A549 (cell line): Measurements from ENCODE around the gene TMEM184C. TPM values are rescaled to one million over a fixed set of nuclear protein-coding genes. Genes with fewer than 3 reads are reported as not detected.

Experiments
- ATAC-seq, 2 experiments: fragments of 200-7000 bp in 1 of 2; fragments of >200 bp in 1 of 2; cut with Nextera tagmentation in 1 of 2; cut with Tn5 transposase in 1 of 2; 3 replicates each; pipeline versions ENCODE4 v1.8.0 to v1.9.1; 2018 to 2020; ENCODE audit warnings: mild to moderate bottlenecking in 1 of 2, moderate library complexity in 1 of 2
- CTCF ChIA-PET: fragments of 300-600 bp; sonication (Branson Sonifier 250); formaldehyde crosslinking; extraction: SDS; loops from one replicate; lab custom pipeline; 2021; ENCODE audit warnings: antibody characterized with exemption, inconsistent platforms; lab: Yijun Ruan, JAX
- POLR2A ChIA-PET: fragments of 350-600 bp; formaldehyde crosslinking; extraction: SDS; loops from one replicate; lab custom pipeline; 2021; ENCODE audit warnings: antibody characterized with exemption, inconsistent platforms; lab: Yijun Ruan, JAX
- DNase-seq, 2 experiments: peaks; one replicate each; pipeline versions ENCODE4 v3.0.0 to v3.0.0-alpha.2; 2011 to 2016; ENCODE audit warnings: low read depth in 1 of 2, low spot score in 1 of 2
- FAIRE-seq: peaks from 2 replicates; lab custom pipeline; 2011; peaks lifted over from hg19 to GRCh38; lab: Jason Lieb, UNC
- H3K27ac ChIP-seq, 2 experiments: fragments of >200 bp; sonication (Bioruptor Twin); formaldehyde crosslinking; 3 replicates each; pipeline ENCODE4 v1.5.1; 2016 to 2017
- H3K4me1 ChIP-seq: fragments of >200 bp; sonication (Bioruptor Twin); formaldehyde crosslinking; 3 replicates; pipeline ENCODE4 v1.6.1; 2016
- H3K4me2 ChIP-seq: fragments of >200 bp; sonication (Bioruptor Twin); formaldehyde crosslinking; 3 replicates; pipeline ENCODE4 v1.6.1; 2016
- H3K4me3 ChIP-seq: fragments of >200 bp; sonication (Bioruptor Twin); formaldehyde crosslinking; 3 replicates; pipeline ENCODE4 v1.5.1; 2016
- H3K9me3 ChIP-seq: fragments of >200 bp; sonication (Bioruptor Twin); formaldehyde crosslinking; 3 replicates; pipeline ENCODE4 v1.6.1; 2016
- CBX8 ChIP-seq: fragments of 200-600 bp; sonication (generic); IDR thresholded peaks from 2 replicates; pipeline ENCODE4 v1.6.1; 2016
- CHD4 ChIP-seq: fragments of 200-600 bp; sonication (generic); IDR thresholded peaks from 2 replicates; pipeline ENCODE4 v1.6.1; 2016; ENCODE audit warnings: antibody characterized with exemption, mild to moderate bottlenecking, borderline replicate concordance
- EHMT2 ChIP-seq: fragments of 200-600 bp; sonication (generic); IDR thresholded peaks from 2 replicates; pipeline ENCODE4 v1.6.1; 2016; ENCODE audit warnings: antibody characterized with exemption, low read depth, mild to moderate bottlenecking, moderate library complexity
- EP300 ChIP-seq, 2 experiments: fragments of >200 bp; sonication (Bioruptor Twin); formaldehyde crosslinking; IDR thresholded peaks; 2 replicates in 1 of 2; 3 replicates in 1 of 2; pipeline ENCODE4 v1.6.1; 2016 to 2017
- ESRRA ChIP-seq: fragments of 150-350 bp; IDR thresholded peaks from 2 replicates; pipeline ENCODE4 v1.6.1; 2014; ENCODE audit warnings: mild to moderate bottlenecking, low read length, borderline replicate concordance
- FOSL2 ChIP-seq, 2 experiments: fragments of 450-650 bp in 1 of 2; fragments of >200 bp in 1 of 2; sonication (Bioruptor Twin) in 1 of 2; formaldehyde crosslinking; IDR thresholded peaks; 2 replicates each; pipeline versions ENCODE4 v1.5.0 to v1.6.1; 2016 to 2020; ENCODE audit warnings: mild to moderate bottlenecking in 1 of 2, moderate library complexity in 1 of 2
- GATA3 ChIP-seq: IDR thresholded peaks from 2 replicates; pipeline ENCODE4 v1.6.1; 2012; ENCODE audit warnings: borderline replicate concordance
- JUNB ChIP-seq: fragments of >200 bp; sonication (Bioruptor Twin); formaldehyde crosslinking; IDR thresholded peaks from 2 replicates; pipeline ENCODE4 v1.6.1; 2016
- MAFK ChIP-seq: fragments of 450-650 bp; IDR thresholded peaks from 2 replicates; pipeline ENCODE4 v1.6.1; 2014; ENCODE audit not compliant: partially characterized antibody
- SMC3 ChIP-seq: fragments of >200 bp; sonication (Bioruptor Twin); formaldehyde crosslinking; IDR thresholded peaks from 3 replicates; pipeline ENCODE4 v1.6.1; 2018; ENCODE audit warnings: inconsistent platforms
- ZFP36 ChIP-seq: fragments of 450-650 bp; IDR thresholded peaks from 2 replicates; pipeline ENCODE4 v1.6.1; 2014; ENCODE audit warnings: borderline replicate concordance; ENCODE audit not compliant: partially characterized antibody
- ZNF302 ChIP-seq: fragments of 250-450 bp; sonication (Bioruptor Pico); IDR thresholded peaks from 2 replicates; pipeline ENCODE4 v1.9.0; 2021; ENCODE audit warnings: inconsistent platforms, mild to moderate bottlenecking, moderate library complexity
- WGBS: methylation state at CpG from one replicate; pipeline ENCODE4 v1.1.6; 2017; ENCODE audit errors: missing lambda C conversion rate; 5-methylcytosine and 5-hydroxymethylcytosine counted together
- polyA plus RNA-seq, 4 experiments: library from polyadenylated mRNA; depleted of rRNA in 3 of 4; stranded (reverse); fragments of >200 nt; fragmentation: RNase III in 1 of 4; extraction: RNeasy Plus Mini Kit Qiagen cat#74134 plus additional on column Dnase treatment in 1 of 4; gene quantifications; 2 replicates in 3 of 4; 3 replicates in 1 of 4; pipeline ENCODE4 v1.2.3, GENCODE V29; 2011 to 2017
- TF ChIP-seq, protein P1 (sequence below): fragments of 200-600 bp; sonication (generic); IDR thresholded peaks from 2 replicates; pipeline ENCODE4 v1.6.1; 2016; ENCODE audit warnings: antibody characterized with exemption, mild to moderate bottlenecking, moderate library complexity
- TF ChIP-seq, protein P2 (sequence below): IDR thresholded peaks from 2 replicates; pipeline ENCODE4 v1.6.1; 2012
- TF ChIP-seq, protein P3 (sequence below): fragments of 250-450 bp; sonication (Bioruptor Pico); IDR thresholded peaks from 2 replicates; pipeline ENCODE4 v1.5.0; 2020; ENCODE audit warnings: low read depth, mild to moderate bottlenecking, moderate library complexity
- TF ChIP-seq, protein P4 (sequence below): fragments of >200 bp; sonication (Bioruptor Twin); formaldehyde crosslinking; IDR thresholded peaks from 2 replicates; pipeline ENCODE4 v1.6.1; 2016

The TMEM184C gene
- polyA plus RNA-seq, 2 of the 4 experiments (the other 2 are of a cell fraction) = 17.6 to 25.2 TPM

DNA sequence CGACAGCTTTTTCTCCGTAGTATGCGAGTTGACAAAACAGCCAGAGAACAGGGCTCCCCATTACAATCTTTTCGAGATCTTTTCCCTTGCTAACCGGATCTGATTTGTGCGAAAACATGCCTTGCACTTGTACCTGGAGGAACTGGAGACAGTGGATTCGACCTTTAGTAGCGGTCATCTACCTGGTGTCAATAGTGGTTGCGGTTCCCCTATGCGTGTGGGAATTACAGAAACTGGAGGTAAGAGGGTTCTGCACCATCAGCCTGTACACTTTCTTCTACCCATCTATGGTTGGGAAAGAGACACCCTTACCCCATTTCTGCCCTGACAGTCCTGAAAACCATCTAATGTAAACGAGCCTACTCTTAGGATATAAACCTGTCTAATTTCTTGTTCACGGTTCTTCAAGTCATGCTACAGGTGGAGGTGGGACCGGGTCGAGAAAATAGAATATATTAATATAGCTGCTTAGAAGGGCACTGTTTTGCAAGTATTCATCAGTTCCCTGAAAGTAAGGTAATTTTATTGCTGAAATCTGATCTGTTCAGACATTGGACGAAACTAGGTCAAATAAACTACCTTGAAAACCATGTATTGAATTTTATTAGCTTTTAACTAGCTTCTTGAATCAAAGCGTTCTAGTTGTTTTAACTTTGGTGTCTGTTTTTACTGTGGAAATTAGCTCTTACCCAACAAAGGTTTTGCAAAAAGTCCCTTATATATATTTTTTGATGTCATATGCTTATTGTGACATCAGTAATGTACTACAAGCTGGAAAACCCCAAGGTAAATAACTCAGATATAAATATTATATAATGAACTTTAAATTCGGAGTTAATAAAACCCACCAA is 869 bp downstream of the TMEM184C start (continued):
- TF ChIP-seq, protein P1, sequence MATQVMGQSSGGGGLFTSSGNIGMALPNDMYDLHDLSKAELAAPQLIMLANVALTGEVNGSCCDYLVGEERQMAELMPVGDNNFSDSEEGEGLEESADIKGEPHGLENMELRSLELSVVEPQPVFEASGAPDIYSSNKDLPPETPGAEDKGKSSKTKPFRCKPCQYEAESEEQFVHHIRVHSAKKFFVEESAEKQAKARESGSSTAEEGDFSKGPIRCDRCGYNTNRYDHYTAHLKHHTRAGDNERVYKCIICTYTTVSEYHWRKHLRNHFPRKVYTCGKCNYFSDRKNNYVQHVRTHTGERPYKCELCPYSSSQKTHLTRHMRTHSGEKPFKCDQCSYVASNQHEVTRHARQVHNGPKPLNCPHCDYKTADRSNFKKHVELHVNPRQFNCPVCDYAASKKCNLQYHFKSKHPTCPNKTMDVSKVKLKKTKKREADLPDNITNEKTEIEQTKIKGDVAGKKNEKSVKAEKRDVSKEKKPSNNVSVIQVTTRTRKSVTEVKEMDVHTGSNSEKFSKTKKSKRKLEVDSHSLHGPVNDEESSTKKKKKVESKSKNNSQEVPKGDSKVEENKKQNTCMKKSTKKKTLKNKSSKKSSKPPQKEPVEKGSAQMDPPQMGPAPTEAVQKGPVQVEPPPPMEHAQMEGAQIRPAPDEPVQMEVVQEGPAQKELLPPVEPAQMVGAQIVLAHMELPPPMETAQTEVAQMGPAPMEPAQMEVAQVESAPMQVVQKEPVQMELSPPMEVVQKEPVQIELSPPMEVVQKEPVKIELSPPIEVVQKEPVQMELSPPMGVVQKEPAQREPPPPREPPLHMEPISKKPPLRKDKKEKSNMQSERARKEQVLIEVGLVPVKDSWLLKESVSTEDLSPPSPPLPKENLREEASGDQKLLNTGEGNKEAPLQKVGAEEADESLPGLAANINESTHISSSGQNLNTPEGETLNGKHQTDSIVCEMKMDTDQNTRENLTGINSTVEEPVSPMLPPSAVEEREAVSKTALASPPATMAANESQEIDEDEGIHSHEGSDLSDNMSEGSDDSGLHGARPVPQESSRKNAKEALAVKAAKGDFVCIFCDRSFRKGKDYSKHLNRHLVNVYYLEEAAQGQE = no peak

DNA sequence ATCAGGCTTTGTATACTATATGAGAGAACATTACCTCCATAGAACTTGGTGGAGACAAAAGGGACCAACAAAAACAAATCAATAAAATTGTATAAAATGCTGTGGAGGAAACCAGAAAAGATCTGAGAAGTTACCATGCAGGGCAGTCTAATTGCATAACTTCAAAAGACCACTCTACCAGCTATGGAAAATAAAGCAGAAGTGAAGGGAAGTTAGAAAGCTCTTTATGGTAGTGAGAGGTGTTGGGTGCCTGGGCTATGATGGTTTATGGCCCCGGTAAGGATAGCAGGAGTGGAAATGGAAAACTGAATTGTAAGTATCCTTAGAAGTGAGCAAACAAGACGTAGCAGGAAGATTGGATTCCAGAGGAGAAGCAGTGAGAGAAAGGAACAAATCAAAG is 3.1 kb downstream of the TMEM184C start:
- ATAC-seq = no peak
- POLR2A ChIA-PET = no interaction called here
- Histone ChIP-seq H3K9me3 (no peaks in the 10 kb centered on the region), H3K4me3 (no peak overlapping the region), H3K27ac (no peak overlapping the region), H3K4me2 (no peak overlapping the region), H3K4me1 (peaks cover 5% of the 10 kb centered on the region; the same call in 1 of the 3 replicates)
- no peak for DNase-seq
- TF ChIP-seq EP300 (IDR thresholded peaks at IDR 0.05) (no peak), ESRRA (no peak), FOSL2 (IDR thresholded peaks at IDR 0.05) (no peak), FOSL2 (CRISPR knock-in tag; IDR thresholded peaks at IDR 0.05) (no peak), GATA3 (no peak), ZNF302 (no peak)
- TF ChIP-seq, protein P2, sequence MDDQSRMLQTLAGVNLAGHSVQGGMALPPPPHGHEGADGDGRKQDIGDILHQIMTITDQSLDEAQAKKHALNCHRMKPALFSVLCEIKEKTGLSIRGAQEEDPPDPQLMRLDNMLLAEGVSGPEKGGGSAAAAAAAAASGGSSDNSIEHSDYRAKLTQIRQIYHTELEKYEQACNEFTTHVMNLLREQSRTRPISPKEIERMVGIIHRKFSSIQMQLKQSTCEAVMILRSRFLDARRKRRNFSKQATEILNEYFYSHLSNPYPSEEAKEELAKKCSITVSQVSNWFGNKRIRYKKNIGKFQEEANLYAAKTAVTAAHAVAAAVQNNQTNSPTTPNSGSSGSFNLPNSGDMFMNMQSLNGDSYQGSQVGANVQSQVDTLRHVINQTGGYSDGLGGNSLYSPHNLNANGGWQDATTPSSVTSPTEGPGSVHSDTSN = no peak
- no peak for FAIRE-seq
- CTCF ChIA-PET = no interaction called here
- whole genome bisulfite sequencing = 60% methylated on average over 2 of the region's 2 CpGs

DNA sequence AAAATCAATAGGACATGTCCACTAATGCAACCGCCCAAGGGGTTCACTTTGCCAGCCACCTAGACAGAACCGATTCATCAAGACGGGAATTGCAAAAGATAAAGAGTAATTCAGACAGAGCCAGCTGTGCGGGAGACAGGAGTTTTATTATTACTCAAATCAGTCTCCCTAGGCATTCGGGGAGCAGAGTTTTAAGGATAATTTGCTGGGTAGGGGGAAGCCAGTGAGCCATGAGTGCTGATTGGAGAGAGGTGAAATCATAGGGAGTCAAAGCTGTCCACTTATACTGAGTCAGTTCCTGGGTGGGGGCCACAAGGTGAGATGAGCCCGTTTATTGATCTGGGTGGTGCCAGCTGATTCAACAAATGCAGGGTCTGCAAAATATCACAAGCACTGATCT is 8.5 kb downstream of the TMEM184C start:
- ATAC-seq (no peak), DNase-seq (no peak), FAIRE-seq (no peak)
- Histone ChIP-seq H3K4me2 (no peak overlapping the region), H3K9me3 (no peaks in the 10 kb centered on the region), H3K4me3 (no peak overlapping the region), H3K27ac (no peak overlapping the region), H3K4me1 (no peaks in the 10 kb centered on the region)
- CTCF ChIA-PET = interaction anchor here (1.2 kb wide), 1 partner anchor 241 kb away, joined by 6 read pairs; no protein-coding TSS in a partner anchor
- POLR2A ChIA-PET = interaction anchor here (1.6 kb wide), 1 partner anchor 8 kb away, joined by 6 read pairs; the partner anchor contains the start of gene TMEM184C
- TF ChIP-seq MAFK (no peak), JUNB (no peak), EP300 (IDR thresholded peaks at IDR 0.05) (no peak), CBX8 (no peak), SMC3 (no peak), FOSL2 (IDR thresholded peaks at IDR 0.05) (no peak), FOSL2 (CRISPR knock-in tag; IDR thresholded peaks at IDR 0.05) (no peak), ZFP36 (no peak), CHD4 (no peak), EHMT2 (no peak), GATA3 (no peak)
- TF ChIP-seq, protein P3, sequence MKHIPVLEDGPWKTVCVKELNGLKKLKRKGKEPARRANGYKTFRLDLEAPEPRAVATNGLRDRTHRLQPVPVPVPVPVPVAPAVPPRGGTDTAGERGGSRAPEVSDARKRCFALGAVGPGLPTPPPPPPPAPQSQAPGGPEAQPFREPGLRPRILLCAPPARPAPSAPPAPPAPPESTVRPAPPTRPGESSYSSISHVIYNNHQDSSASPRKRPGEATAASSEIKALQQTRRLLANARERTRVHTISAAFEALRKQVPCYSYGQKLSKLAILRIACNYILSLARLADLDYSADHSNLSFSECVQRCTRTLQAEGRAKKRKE (CRISPR knock-in tag) = no peak
- TF ChIP-seq, protein P4, sequence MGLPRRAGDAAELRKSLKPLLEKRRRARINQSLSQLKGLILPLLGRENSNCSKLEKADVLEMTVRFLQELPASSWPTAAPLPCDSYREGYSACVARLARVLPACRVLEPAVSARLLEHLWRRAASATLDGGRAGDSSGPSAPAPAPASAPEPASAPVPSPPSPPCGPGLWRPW = no peak
- WGBS = 80% methylated on average over 6 of the region's 6 CpGs
